Type B pancreatic cell (in vitro differentiated cells): ENCODE measurements around the gene TMC1. TPM values are rescaled to one million over a fixed set of nuclear protein-coding genes. Genes with fewer than 3 reads are reported as not detected.

Source experiments
- DNase-seq: peaks from one replicate; pipeline ENCODE4 v3.0.0; 2021; ENCODE audit warnings: mixed read lengths; ENCODE audit not compliant: unreplicated experiment; ENCODE audit errors: extremely low spot score
- H3K27ac Mint-ChIP-seq: 2 replicates; pipeline ENCODE4 v1.8.0; 2021; ENCODE audit warnings: mild to moderate bottlenecking, mixed read lengths
- H3K27me3 Mint-ChIP-seq: 2 replicates; pipeline ENCODE4 v1.8.0; 2021; ENCODE audit warnings: mixed read lengths
- H3K36me3 Mint-ChIP-seq: 2 replicates; pipeline ENCODE4 v1.8.0; 2021; ENCODE audit warnings: mixed read lengths
- H3K4me1 Mint-ChIP-seq: one replicate; pipeline ENCODE4 v1.8.0; 2021; ENCODE audit warnings: mixed read lengths; ENCODE audit not compliant: unreplicated experiment
- H3K4me3 Mint-ChIP-seq: 2 replicates; pipeline ENCODE4 v1.8.0; 2021; ENCODE audit warnings: mild to moderate bottlenecking, mixed read lengths
- H3K9me3 Mint-ChIP-seq: 2 replicates; pipeline ENCODE4 v1.8.0; 2021; ENCODE audit warnings: mixed read lengths
- total RNA-seq: library from RNA; stranded (reverse); gene quantifications from 2 replicates; pipeline ENCODE4 v1.2.1, GENCODE V29; 2021; ENCODE audit warnings: low replicate concordance
- TF ChIP-seq, protein P1 (sequence below): fragments of 200-600 bp; sonication (generic); conservative IDR thresholded peaks from 2 replicates; pipeline ENCODE4 v1.5.0; 2021; ENCODE audit warnings: antibody characterized with exemption, mild to moderate bottlenecking

The TMC1 gene
- total RNA-seq, 1 donor from 2014 or later, result not detected

DNA sequence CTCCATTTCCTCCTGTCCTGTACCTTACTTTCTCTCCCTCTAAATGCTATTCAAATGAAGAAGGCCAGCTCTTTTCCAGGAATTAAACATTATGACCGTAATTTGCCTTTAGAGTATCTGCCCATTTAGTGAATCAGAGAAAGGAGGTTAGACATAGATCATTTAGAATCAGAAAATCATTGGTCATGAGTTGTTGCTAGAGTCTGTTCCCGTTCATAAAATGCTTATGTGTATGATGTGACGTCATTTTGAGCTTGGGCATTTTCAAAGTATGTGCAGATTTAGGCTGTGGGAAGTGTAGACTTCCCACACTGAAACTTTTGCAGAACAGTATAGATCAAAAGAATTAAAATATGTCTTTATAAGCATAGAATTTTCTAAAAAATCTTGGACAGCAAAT is 268.5 kb downstream of the TMC1 start:
- Mint-ChIP-seq H3K9me3 (no peaks in the 10 kb centered on the region), H3K27ac (no peak overlapping the region), H3K36me3 (no peaks in the 10 kb centered on the region), H3K27me3 (no peaks in the 10 kb centered on the region), H3K4me1 (peaks cover 4% of the 10 kb centered on the region), H3K4me3 (no peak overlapping the region)
- DNase-seq, result no peak
- TF ChIP-seq, protein P1, sequence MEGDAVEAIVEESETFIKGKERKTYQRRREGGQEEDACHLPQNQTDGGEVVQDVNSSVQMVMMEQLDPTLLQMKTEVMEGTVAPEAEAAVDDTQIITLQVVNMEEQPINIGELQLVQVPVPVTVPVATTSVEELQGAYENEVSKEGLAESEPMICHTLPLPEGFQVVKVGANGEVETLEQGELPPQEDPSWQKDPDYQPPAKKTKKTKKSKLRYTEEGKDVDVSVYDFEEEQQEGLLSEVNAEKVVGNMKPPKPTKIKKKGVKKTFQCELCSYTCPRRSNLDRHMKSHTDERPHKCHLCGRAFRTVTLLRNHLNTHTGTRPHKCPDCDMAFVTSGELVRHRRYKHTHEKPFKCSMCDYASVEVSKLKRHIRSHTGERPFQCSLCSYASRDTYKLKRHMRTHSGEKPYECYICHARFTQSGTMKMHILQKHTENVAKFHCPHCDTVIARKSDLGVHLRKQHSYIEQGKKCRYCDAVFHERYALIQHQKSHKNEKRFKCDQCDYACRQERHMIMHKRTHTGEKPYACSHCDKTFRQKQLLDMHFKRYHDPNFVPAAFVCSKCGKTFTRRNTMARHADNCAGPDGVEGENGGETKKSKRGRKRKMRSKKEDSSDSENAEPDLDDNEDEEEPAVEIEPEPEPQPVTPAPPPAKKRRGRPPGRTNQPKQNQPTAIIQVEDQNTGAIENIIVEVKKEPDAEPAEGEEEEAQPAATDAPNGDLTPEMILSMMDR, result no peak

DNA sequence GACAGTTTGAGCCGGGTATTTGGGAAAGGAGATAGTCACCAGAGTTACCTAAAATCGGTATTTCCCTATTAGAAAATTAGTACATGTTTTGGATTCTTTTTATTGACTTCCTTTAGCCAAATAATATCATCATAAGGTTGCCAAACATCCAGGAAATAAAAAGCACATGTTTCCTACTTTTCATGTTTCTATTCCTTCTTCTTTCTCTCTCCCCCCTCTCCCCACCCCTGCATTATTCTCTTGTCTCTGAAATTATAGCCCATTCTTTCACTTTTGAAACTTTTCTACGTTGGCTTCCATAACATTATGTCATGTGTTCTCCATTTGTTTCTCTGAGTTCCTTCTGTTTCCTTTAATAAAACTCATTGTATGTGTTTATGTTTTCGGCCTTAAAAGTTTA is 269.6 kb downstream of the TMC1 start:
- Mint-ChIP-seq H3K27me3 (no peaks in the 10 kb centered on the region), H3K4me3 (no peak overlapping the region), H3K9me3 (no peaks in the 10 kb centered on the region), H3K4me1 (peaks cover 4% of the 10 kb centered on the region), H3K36me3 (no peaks in the 10 kb centered on the region), H3K27ac (no peak overlapping the region)
- TF ChIP-seq, protein P1, result no peak
- DNase-seq, result no peak

DNA sequence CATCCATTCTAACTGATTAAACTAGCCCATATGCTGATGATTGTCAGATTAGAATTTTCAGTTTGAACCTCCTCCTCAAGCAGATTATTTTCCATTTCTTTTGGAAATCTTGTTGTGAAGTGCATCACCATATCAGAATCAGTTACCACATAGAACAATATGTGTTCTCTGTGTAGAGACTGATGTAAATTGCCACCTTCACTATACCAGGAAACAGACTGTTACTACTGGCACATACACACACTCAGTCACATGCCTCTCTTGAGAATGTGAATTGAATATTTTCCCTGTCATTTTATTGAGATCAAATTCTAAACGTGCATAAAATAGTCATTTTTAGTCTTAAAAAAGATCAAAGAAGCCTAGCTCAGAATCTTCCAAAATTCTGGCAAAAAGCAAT is 270.0 kb downstream of the TMC1 start:
- Mint-ChIP-seq H3K4me3 (no peak overlapping the region), H3K36me3 (no peaks in the 10 kb centered on the region), H3K9me3 (no peaks in the 10 kb centered on the region), H3K4me1 (peaks cover 4% of the 10 kb centered on the region), H3K27ac (no peak overlapping the region), H3K27me3 (no peaks in the 10 kb centered on the region)
- TF ChIP-seq, protein P1, result no peak
- DNase-seq, result no peak

DNA sequence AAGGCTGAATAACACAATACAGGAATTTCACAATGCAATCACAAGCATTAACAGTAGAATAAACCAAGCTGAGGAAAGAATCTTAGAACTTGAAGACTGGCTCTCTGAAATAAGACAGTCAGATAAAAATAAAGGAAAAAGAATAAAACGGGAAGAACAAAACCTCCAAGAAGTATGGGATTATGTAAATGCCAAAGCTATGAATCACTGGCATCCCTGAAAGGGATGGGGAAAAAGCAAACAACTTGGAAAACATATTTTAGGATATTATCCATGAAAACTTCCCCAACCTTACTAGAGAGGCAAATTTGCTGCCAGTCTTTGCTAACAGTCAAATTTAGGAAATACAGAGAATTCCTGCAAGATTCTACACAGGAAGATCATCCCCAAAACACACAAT is 273.5 kb downstream of the TMC1 start:
- H3K36me3 Mint-ChIP-seq, result no peaks in the 10 kb centered on the region
- no peaks in the 10 kb centered on the region for H3K27me3 Mint-ChIP-seq
- H3K4me3 Mint-ChIP-seq, result no peak overlapping the region
- H3K27ac Mint-ChIP-seq, result no peak overlapping the region
- H3K9me3 Mint-ChIP-seq, result peaks cover 4% of the 10 kb centered on the region
- DNase-seq, result no peak
- TF ChIP-seq, protein P1, result no peak
- H3K4me1 Mint-ChIP-seq, result peaks cover 1% of the 10 kb centered on the region

- H3K36me3 Mint-ChIP-seq, result no peaks in the 10 kb centered on the region
- H3K9me3 Mint-ChIP-seq, result peaks cover 4% of the 10 kb centered on the region
- no peaks in the 10 kb centered on the region for H3K4me1 Mint-ChIP-seq
- H3K27me3 Mint-ChIP-seq, result no peaks in the 10 kb centered on the region
- H3K27ac Mint-ChIP-seq, result no peak overlapping the region
- no peak overlapping the region for H3K4me3 Mint-ChIP-seq
- TF ChIP-seq, protein P1, result no peak
- no peak for DNase-seq
Measured at GRCh38 chr9:72800328-72800994, 279.1 kb downstream of the TMC1 start.
